Adrenal gland (tissue), 5 donors: ENCODE data around the gene SLC39A9.

ENCODE experiments used
- POLR2A ChIP-seq, 2 donors: fragments of 450-650 bp; IDR thresholded peaks; one replicate each; pipeline ENCODE4 v1.6.1; 2017; ENCODE audit warnings: antibody characterized with exemption in 2 of 2, mild to moderate bottlenecking in 2 of 2, moderate library complexity in 1 of 2
- TF ChIP-seq, protein P1 (sequence below), 6 experiments: fragments of 450-650 bp in 4 of 6; fragments of 200-600 bp in 2 of 6; sonication (generic) in 1 of 6; IDR thresholded peaks; 1 replicate in 5 of 6; 2 replicates in 1 of 6; pipeline versions ENCODE4 v1.5.1 to v1.8.0; 2016 to 2021; ENCODE audit warnings: antibody characterized with exemption in 6 of 6, mild to moderate bottlenecking in 2 of 6, moderate library complexity in 1 of 6
- donor health status: DM: no; HTN: no; CAD: no.

DNA sequence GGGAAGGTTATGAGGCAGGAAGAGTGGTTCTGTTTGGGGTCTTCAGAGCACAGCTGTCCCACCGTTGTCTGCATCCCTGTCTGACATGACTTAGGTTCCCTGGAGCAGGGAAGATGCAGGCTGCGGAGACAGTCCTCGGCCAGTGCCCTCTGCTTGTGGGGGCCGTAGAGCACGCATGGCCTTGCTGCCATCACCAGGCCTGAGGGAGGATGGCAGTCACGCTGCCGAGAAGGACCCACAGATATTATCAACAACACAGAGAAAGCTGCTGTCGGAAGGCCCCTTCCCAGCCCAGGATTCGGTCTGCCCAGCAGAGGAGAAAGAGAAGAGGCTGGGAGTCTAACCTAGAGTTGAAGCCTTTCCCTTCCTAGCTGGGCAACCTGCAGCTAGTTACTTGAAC lies 35.4 kb upstream of the SLC39A9 start:
- TF ChIP-seq POLR2A (IDR thresholded peaks at IDR 0.05), result no peak
- TF ChIP-seq, protein P1, sequence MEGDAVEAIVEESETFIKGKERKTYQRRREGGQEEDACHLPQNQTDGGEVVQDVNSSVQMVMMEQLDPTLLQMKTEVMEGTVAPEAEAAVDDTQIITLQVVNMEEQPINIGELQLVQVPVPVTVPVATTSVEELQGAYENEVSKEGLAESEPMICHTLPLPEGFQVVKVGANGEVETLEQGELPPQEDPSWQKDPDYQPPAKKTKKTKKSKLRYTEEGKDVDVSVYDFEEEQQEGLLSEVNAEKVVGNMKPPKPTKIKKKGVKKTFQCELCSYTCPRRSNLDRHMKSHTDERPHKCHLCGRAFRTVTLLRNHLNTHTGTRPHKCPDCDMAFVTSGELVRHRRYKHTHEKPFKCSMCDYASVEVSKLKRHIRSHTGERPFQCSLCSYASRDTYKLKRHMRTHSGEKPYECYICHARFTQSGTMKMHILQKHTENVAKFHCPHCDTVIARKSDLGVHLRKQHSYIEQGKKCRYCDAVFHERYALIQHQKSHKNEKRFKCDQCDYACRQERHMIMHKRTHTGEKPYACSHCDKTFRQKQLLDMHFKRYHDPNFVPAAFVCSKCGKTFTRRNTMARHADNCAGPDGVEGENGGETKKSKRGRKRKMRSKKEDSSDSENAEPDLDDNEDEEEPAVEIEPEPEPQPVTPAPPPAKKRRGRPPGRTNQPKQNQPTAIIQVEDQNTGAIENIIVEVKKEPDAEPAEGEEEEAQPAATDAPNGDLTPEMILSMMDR (IDR thresholded peaks at IDR 0.05), result peak; percentile 25 to 72 (median 60)
